Measurements from ENCODE around the gene DFFA.
"Not testable (repeated sequence)": the region's sequence is repeated elsewhere in the genome, so short reads cannot be mapped to it uniquely, and the experiment has no call there.

DFFA gene
- total RNA-seq = 61.0 to 82.4 (median 69.5) reads per million in 4 experiments

DNA sequence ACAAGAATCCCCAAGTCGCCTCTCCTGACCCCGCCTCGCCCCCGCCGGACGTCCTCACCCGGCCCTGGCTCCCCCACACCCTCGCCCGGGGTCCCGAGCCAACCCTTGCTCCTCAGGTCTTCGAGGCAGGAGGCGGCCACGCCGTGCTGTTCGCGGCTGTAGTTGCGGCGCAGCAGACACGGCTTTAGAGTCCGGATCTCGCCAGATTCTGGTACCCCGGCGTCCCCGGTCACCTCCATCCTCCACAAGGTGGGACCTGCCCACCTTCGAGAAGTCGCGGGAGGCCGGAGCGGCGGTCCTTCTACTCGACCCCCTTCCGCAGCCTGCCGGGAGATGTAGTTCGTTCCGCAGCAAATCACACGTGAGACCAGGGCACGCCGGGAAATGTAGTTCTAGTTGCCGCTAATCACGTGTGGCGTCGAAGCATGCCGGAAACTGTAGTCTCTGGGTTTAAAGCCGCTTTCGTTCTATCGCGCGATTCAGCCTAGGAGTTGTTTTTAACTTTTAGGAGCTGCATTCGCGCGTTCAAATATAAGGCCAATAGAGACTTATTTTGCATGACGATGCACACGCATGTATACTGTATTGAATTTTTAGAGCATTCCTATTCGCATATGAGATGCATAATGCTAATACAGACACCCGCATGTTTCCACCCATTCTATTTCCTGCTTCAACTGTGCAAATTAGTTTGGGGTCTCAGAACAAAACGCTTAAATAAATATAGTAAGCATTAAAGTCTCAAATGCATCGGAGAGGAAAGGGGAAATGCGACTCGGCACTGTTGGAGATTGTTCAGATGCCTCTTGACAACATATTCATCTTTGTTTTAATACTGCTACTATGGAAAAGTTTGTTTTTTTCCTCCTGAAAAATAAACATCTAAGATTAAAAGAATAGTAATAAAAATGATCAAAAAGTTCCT is at the start of gene DFFA:
Gene DFFA, minus strand, starts transcription at position 310 of the 925 bp plus-strand sequence. Its CDS starts 71 bp downstream, at position 239.
- DNase-seq = peak; percentile 88

GRCh38 chr1:10521537-10522157 is 49.3 kb upstream of the DFFA start:
- no peak for DNase-seq

GRCh38 chr1:10520952-10521351 is 48.6 kb upstream of the DFFA start:
- no peak for DNase-seq

DNA sequence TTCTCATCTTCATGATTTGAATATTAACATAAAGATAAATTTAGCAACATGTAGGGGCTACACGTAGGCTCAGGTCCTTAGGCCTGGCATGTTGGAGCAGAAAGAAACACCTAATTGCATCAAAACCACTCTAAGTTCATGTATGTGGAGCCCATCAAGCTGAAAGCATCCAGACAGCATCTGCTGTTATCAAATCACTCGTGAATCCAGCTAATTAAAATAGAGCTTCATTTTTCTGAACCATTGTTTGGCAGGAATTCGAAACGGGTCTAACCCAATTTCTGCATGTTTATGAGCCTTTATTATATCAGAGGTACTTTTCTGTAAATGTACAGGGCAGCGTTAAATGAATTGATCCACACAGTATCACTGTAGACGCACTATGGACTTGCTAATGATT is 48.2 kb upstream of the DFFA start:
- no peak for DNase-seq

GRCh38 chr1:10519016-10519417 is 46.7 kb upstream of the DFFA start:
- no peak for DNase-seq

- DNase-seq = no peak
Observed at GRCh38 chr1:10517677-10517982, 45.3 kb upstream of the DFFA start.

DNA sequence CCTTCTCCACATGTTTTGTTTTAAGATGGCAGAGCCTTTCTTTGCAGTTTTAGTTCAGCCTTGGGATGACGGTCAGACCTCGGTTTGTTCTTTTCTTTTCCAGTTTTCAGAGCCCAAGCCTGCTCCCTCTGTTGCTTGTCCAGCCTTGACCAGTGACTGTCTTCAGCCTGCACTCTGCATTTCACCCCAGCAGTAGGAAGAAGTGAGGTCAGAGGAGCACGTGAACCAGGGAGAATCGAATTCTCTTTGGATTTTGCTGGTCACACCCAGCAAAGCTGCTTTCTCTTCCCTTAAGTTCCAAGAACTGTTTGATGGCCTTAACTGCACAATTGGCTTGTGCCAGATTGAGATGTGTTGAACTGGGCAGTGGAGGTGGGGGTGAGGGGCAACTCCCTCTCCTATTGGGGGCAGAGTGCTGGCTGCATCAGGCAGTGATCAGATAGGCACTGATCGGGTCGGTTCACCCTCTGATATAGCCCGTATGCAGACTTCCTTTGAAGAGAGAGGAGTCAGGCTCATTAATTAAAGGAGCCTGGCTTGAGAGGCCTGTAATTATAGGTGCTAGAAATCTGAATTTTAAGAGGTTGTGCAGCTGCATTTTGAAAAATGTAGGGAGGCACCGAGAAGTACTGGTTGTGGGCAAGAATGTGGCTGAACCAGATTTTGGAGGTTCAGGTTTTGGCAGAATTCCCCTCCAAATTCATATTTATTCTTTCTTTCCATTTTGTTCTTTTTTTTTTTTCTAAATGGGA is 44.8 kb upstream of the DFFA start:
- DNase-seq = no peak

DNA sequence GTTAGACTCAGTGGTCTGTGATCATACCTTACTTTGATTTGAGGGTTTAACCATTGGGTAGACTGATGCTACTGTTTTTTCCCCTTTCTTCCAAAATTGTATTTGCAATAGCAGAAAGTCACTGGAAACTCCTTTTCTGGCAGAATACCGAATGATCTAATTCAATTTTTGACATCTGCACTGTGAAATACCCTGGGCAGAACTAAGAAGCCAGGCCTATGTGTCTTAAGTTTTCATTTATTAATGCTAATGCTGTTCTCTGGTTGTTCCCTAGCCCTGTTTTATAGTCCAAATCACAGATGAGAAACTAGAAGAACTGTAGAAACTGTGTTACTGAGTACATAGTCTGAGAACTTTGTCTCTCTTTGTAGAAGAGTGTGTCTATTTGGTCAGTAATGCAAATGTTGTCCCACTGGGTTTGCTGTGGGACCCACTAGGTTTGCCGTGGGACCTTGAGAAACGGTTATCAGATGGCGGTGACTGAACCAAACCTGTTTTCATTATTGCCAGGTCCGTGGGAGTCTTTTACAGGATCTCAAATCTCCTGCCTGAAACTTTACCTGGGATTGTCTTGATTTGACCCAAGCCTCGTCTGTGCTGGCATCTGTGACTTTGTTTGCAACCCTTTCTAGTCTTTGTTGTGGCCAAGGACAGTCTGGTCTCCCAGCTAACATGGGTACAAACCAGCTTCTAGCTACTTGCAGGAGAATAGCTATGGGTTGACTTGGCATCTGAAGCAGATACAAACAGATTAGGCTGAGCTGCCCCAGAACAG is 43.8 kb upstream of the DFFA start:
- DNase-seq = no peak

- DNase-seq = no peak
Observed at GRCh38 chr1:10515301-10515975, 43.1 kb upstream of the DFFA start.

DNA sequence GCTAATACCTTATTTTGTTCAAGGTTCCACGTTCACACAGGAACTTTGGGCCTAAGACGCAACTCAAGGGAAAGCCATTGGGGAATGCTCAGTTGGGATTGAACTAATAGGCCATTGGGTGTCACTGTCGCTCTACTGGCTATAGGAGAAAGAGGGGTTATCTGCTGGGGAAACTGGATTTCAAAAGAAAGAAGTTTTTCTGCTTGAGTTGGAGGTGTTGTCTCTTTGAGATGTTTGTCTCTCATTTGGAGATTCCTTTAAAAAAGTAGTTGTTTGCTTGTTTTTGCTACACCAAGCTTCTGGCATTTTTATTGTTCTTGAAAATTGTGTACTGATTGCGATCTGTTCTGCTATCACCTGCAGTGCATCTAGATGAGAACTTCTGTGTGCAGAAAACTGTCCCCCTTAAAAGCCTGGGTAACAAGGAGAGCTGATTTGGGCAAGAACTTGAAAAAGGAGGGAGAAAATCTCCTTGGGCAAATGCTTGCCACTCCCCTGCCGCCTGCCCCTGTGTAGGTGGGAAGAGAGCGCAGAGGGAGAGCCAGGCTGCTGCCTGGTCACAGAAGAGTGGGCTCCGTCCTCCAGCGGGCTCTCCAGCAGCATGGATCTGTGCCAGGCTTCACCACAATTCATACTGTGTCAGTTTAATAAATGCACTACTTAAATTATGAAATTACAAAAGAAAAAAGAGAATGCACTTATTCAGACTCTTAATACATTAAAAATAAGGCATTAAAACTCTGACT is 42.3 kb upstream of the DFFA start:
- DNase-seq = no peak

DNA sequence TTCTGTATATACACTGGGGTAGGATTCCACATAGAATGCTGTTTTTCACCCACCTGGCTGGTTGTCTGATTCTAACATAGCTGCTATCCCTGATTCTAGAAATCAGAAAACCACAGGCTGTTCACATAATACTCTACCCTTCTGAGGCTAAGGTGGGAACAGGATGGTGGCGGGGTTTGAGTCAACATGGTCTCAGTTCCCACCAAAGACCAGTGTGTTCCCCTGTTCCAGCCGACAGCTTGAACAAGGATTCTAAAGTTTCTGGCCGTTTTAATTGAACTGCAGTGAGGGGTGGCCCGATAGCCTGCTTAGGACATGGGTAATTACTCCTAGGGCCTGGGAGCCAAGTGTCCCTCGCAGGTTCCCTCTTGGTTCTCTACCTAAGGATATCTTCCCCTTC is 40.9 kb upstream of the DFFA start:
- no peak for DNase-seq

- DNase-seq = no peak
Observed at GRCh38 chr1:10511494-10511885, 39.2 kb upstream of the DFFA start.

DNA sequence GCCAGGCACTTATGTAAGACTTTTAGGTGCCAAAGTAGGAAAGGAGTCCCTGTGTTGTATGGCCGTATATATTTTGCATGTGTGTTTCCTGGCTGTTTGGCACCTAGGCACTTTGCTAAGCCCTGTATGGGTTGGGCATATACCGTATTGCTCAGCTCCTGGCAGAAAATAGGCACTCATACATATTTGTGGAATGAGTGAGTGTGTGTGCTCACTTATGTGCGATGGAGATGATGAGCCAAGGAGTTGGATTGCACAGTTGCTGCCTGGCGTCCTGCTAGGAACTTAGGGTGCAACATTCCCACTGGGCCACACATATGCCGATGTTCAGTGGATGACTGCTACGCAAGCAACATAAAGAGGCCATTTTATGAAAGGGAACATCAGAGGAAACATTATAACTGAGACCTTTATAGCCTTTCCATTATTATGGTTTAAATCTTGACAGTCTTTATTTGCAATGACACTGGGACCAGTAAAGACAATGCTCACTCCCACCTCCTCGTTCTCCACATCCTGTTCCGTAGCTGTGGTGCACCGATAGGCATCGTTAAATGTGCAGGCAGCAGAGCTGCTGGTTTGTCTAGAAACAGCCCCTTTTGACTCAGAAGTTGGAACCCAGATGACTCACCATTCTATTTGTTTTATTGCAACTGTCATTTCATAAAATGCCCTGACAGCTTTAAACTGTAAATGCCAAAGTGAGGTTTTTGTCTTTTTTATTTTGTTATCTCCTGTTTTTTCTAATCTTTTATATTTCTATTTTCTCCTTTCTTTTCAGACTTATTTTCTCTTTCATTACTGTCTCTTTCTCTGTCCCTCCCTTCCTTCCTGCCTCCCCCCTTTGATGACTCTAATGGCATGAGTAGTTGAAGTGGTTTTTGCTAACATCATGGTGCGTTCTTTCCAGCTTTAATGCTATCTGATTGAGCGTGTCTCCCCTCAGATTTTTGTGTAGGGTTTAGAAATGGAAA is 38.5 kb upstream of the DFFA start:
- peak; percentile 30 for DNase-seq

- DNase-seq = no peak
Observed at GRCh38 chr1:10509809-10510509, 37.6 kb upstream of the DFFA start.

GRCh38 chr1:10508511-10508951 is 36.2 kb upstream of the DFFA start:
- DNase-seq = no peak

DNA sequence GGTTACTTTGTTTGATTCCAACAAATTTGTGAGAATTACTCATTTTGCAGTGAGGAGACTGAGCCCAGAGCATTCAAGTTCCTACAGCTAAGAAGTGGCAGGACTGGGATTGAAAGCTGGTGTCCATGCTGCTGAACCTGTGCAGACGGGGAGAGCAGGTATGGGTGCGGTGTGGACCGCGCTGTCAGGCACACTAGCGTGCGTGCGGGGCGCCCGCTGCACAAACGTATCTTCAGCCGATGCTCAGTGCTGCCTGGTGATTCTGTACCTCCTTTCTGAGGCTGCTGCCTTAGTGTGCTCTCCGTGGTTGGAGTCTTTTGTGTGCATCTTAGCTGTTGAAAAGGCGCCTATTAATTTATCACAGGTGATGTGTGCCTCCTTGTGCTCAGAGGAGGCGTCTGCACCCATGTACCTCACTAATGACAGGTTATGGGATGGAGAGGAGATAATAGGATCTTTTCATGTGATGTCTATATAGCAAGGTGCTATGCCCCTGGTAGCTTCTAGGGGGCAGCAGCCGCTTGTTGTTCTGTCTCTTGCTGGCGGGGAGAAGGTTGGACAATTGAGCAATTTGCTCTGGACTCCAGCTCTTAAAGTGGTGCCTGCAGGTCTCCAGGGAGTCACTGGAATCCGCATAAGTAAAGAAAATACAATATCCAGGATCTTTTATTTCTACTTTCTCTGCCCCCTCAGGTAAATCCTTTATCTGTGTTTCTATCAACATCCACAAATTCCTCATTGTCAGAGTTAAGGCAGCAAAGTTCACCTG is 35.0 kb upstream of the DFFA start:
- DNase-seq = peak; percentile 23

- DNase-seq = no peak
Observed at GRCh38 chr1:10506677-10507047, 34.3 kb upstream of the DFFA start.

- DNase-seq = not testable (repeated sequence)
Observed at GRCh38 chr1:10506046-10506676, 33.8 kb upstream of the DFFA start.
